ENCODE results near the gene DRC3.

DNA sequence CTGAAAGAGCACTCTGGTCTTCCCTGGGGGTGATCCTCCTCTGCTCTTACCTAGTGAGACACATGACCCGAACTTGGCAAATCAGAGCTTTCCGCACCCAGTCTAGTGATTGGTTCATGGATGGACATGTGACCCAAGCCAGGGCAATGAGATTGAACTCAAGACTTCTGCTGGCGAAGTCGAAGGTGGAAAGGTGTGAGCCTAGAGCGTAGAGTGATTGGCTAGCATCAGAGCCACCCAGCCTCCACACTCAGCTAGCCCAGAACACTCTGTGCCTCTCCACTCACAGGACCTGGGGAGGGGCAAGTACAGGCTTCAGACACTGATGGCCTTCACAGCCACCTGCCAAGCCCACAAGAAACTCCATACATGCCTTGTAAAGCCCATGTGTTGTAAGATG is 48.7 kb downstream of the DRC3 start:
- TF ChIP-seq BHLHE40 (IDR thresholded peaks at IDR 0.05; ENCODE audit: borderline replicate concordance) (no peak), FOXM1 (IDR thresholded peaks at IDR 0.05; ENCODE audit: borderline replicate concordance) (no peak), FOXA1 (IDR thresholded peaks at IDR 0.05) (no peak), SUZ12 (IDR thresholded peaks at IDR 0.05) (no peak), LEF1 (IDR thresholded peaks at IDR 0.05; ENCODE audit: borderline replicate concordance) (no peak)

All from HEK293T (cell line).